Fibroblast of mammary gland (primary cell): Measurements from ENCODE around the gene GRID2.
"Not testable (repeated sequence)": the region's sequence is repeated elsewhere in the genome, so short reads cannot be mapped to it uniquely, and the experiment has no call there.

Experiments
- DNase-seq: peaks from one replicate; pipeline ENCODE4 v3.0.0-alpha.2; 2010; ENCODE audit warnings: low read depth
- H3K4me3 ChIP-seq: 2 replicates; pipeline ENCODE4 v1.5.1; 2011; ENCODE audit warnings: low read depth, mild to moderate bottlenecking, low read length, moderate library complexity; ENCODE audit not compliant: control insufficient read depth
- TF ChIP-seq, protein P1 (sequence below): conservative IDR thresholded peaks from 2 replicates; pipeline ENCODE4 v1.5.1; 2011; ENCODE audit warnings: low read depth, low read length, inconsistent platforms; ENCODE audit not compliant: control insufficient read depth, insufficient read depth

Gene GRID2

GRCh38 chr4:93671093-93671492, 1367.3 kb downstream of the GRID2 start:
- DNase-seq = no peak
- H3K4me3 ChIP-seq = no peak overlapping the region
- TF ChIP-seq, protein P1, sequence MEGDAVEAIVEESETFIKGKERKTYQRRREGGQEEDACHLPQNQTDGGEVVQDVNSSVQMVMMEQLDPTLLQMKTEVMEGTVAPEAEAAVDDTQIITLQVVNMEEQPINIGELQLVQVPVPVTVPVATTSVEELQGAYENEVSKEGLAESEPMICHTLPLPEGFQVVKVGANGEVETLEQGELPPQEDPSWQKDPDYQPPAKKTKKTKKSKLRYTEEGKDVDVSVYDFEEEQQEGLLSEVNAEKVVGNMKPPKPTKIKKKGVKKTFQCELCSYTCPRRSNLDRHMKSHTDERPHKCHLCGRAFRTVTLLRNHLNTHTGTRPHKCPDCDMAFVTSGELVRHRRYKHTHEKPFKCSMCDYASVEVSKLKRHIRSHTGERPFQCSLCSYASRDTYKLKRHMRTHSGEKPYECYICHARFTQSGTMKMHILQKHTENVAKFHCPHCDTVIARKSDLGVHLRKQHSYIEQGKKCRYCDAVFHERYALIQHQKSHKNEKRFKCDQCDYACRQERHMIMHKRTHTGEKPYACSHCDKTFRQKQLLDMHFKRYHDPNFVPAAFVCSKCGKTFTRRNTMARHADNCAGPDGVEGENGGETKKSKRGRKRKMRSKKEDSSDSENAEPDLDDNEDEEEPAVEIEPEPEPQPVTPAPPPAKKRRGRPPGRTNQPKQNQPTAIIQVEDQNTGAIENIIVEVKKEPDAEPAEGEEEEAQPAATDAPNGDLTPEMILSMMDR = no peak

GRCh38 chr4:93676937-93677336, 1373.2 kb downstream of the GRID2 start:
- H3K4me3 ChIP-seq, DNase-seq: not testable (repeated sequence)

GRCh38 chr4:93684571-93684970, 1380.8 kb downstream of the GRID2 start:
- H3K4me3 ChIP-seq = no peak overlapping the region

DNA sequence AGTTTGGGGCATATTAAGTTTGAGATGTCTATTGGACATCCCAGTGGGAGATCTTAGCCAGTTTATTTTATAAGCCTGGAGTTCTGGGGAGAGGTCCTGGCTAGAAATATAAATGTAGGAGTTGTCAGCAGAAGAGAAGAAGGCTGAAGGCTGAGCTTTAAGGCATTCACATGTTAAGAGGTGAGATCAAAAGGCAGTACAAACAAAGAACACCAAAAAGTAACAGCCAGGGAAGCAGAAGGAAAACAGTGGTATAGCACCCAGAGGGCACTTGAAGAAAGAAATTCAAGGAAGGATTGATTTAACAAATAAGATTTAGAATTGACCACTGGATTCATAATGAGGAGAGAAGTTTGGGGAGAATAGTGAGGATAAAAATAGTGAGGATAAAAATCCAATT, 1383.5 kb downstream of the GRID2 start:
- H3K4me3 ChIP-seq = no peak overlapping the region
- TF ChIP-seq, protein P1 = no peak
- no peak for DNase-seq

More at GRCh38 chr4:93684571-93684970, 1380.8 kb downstream of the GRID2 start:
- DNase-seq = no peak
- TF ChIP-seq, protein P1 = no peak

- DNase-seq = no peak
- no peak overlapping the region for H3K4me3 ChIP-seq
- TF ChIP-seq, protein P1 = no peak
These were observed 1385.2 kb downstream of the GRID2 start for GRCh38 chr4:93688978-93689377.

GRCh38 chr4:93693141-93693540, 1389.4 kb downstream of the GRID2 start:
- TF ChIP-seq, protein P1 = no peak
- no peak for DNase-seq
- H3K4me3 ChIP-seq = no peak overlapping the region

DNA sequence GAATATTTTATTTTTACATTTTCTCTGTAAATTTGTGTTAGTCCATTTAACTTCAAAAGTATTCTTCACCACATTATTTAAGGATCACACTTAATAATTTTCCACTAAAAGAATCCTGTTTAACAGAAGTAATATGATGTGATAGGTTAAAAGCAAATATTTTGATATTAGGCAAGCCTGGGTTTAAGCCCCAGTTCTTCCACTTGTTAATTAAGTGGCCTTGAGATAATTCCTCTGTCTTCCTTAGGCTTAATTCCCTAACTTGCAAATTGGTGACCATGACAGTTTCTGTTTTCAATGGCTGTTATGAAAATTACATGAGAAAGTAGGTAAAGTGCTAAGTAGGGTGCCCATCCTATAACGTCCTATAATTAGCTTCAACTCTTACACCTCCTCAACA, 1394.9 kb downstream of the GRID2 start:
- no peak for DNase-seq
- TF ChIP-seq, protein P1 = no peak
- no peak overlapping the region for H3K4me3 ChIP-seq
